Activated CD8-positive, alpha-beta T cell treated with anti-CD3 and anti-CD28 coated beads for 36 hours (primary cell): ENCODE data around the gene ZNF444. TPM values are rescaled to one million over a fixed set of nuclear protein-coding genes. Genes with fewer than 3 reads are reported as not detected.

Experiments
- ATAC-seq: fragments of 200-7000 bp; cut with Tn5 transposase; one replicate; pipeline ENCODE4 v1.10.0; 2021; ENCODE audit warnings: mild to moderate bottlenecking, moderate library complexity
- CTCF ChIA-PET: fragments of 350-600 bp; sonication (Branson Sonifier 250); formaldehyde crosslinking; loops from one replicate; lab custom pipeline; 2021; ENCODE audit warnings: antibody characterized with exemption; lab: Charles Lee
- POLR2A ChIA-PET: fragments of 350-600 bp; sonication (Branson Sonifier 250); formaldehyde crosslinking; loops from one replicate; lab custom pipeline; 2021; ENCODE audit warnings: antibody characterized with exemption; lab: Charles Lee
- DNase-seq: peaks from one replicate; pipeline ENCODE4 v3.0.0-alpha.2; 2020
- H3K27ac Mint-ChIP-seq: one replicate; pipeline ENCODE4 v1.8.0; 2021; ENCODE audit warnings: mild to moderate bottlenecking, mixed read lengths
- H3K27me3 Mint-ChIP-seq: one replicate; pipeline ENCODE4 v1.8.0; 2021; ENCODE audit warnings: mixed read lengths
- H3K36me3 Mint-ChIP-seq: one replicate; pipeline ENCODE4 v1.8.0; 2021; ENCODE audit warnings: low read depth, mixed read lengths
- H3K4me1 Mint-ChIP-seq: one replicate; pipeline ENCODE4 v1.8.0; 2021; ENCODE audit warnings: low read depth, mixed read lengths
- H3K4me3 Mint-ChIP-seq: one replicate; pipeline ENCODE4 v1.8.0; 2021; ENCODE audit warnings: mild to moderate bottlenecking, moderate library complexity, mixed read lengths
- H3K9me3 Mint-ChIP-seq: one replicate; pipeline ENCODE4 v1.8.0; 2021; ENCODE audit warnings: mixed read lengths
- CTCF ChIP-seq: fragments of 200-600 bp; IDR thresholded peaks from one replicate; pipeline ENCODE4 v1.8.0; 2022; ENCODE audit warnings: antibody characterized with exemption, mild to moderate bottlenecking
- intact Hi-C: fragments of 100-400 bp; cut with micrococcal nuclease; formaldehyde crosslinking; loops from one replicate; pipeline ENCODE4 v1.10.0; 2022
- total RNA-seq, 2 experiments: library from RNA; stranded (reverse); gene quantifications; one replicate each; pipeline ENCODE4 v1.2.3, GENCODE V29; 2021

The ZNF444 gene
- total RNA-seq, 2 experiments from 2014 or later, result 25.3 to 35.2 TPM

DNA sequence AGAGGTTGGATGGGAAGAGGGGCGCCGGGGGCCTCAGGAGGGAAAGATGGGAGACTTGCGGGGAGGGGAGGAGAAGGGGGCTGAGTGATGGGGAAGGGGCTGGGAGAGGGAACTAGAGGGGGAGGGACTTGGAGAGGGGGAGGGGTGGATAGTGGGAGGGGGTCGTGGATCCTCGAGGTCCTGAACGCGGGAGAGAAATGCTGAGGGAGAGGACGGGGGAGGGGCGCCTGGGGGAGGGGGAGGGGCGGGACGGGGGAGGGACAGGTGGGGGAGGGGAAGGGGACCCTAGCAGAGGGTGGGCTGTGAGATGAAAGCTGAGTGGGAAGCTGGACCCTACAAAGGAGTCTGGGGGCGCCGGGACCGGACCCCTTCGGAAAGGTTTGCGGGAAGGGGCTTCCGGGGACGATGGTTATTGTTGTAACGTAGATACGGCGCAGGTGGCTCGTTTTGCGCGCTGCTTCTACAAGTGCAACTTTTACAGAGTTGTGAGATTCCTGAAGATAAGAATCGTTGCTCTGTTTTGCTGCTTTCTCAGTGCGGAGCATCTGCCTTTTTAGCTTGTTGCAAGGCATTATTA is 418 bp downstream of the ZNF444 start:
- H3K9me3 Mint-ChIP-seq, result no peaks in the 10 kb centered on the region
- no peaks in the 10 kb centered on the region for H3K27me3 Mint-ChIP-seq
- H3K27ac Mint-ChIP-seq, result peak overlapping the region; percentile 95
- DNase-seq (peak; percentile 52), ATAC-seq (no peak)
- TF ChIP-seq CTCF, result no peak
- H3K4me3 Mint-ChIP-seq, result peak overlapping the region; percentile 78
- POLR2A ChIA-PET, result interaction anchor here (0.6 to 2.2 kb wide), 3 partner anchors 10 to 643 kb away, joined by 3 to 9 read pairs (median 3); no protein-coding TSS in a partner anchor
- H3K36me3 Mint-ChIP-seq, result peaks cover 1% of the 10 kb centered on the region
- peaks cover 34% of the 10 kb centered on the region for H3K4me1 Mint-ChIP-seq
- CTCF ChIA-PET, result interaction anchor here (1.0 to 2.2 kb wide), 2 partner anchors 19 to 112 kb away, joined by 4 to 6 read pairs; no protein-coding TSS in a partner anchor
- intact Hi-C loops, result loop anchor here (2.0 kb wide), 1 partner anchor 21 kb away; the partner anchor contains the start of gene ZNF787

DNA sequence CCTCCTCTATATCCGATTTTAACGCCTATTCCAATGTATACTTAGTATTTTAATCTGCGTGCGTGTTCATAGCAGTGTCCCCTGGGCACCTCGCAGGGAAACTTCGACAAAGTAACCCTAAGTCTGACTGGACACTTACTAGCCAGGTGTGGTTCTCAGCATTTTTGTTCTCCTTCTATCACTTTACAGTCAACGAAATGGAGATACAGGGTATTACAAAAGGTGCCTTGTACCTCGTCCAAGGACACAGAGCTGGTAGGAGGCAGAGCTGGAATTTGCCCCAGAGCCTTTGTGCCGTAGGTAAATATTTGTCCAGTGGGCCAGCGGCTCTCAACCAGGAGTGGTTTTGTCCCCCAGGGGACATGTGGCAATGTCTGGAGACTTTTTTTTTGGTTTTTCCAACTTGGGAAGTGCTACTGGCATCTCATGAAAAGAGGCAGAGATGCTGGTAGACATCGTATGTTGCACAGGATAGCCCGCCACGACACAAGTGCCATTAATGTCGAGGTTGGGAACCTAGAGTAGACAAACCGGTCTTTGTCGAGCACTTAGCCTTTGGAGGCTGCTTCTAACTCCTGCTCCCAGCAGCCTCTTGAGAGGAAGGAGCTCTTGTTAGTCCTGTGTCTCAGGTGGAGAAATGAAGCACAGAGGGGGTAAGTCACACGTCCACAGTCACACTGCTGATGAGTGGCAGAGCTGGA is 1.1 kb downstream of the ZNF444 start:
- ATAC-seq (no peak), DNase-seq (no peak)
- intact Hi-C loops, result no loop called here
- no peaks in the 10 kb centered on the region for H3K9me3 Mint-ChIP-seq
- TF ChIP-seq CTCF, result no peak
- H3K27me3 Mint-ChIP-seq, result no peaks in the 10 kb centered on the region
- ChIA-PET POLR2A (interaction anchor here (0.6 to 2.2 kb wide), 3 partner anchors 10 to 644 kb away, joined by 3 to 9 read pairs (median 3); no protein-coding TSS in a partner anchor), CTCF (interaction anchor here (1.0 to 1.6 kb wide), 2 partner anchors 66 to 111 kb away, joined by 4 to 5 read pairs; no protein-coding TSS in a partner anchor)
- H3K4me3 Mint-ChIP-seq, result peak overlapping the region; percentile 78
- peaks cover 34% of the 10 kb centered on the region for H3K4me1 Mint-ChIP-seq
- H3K36me3 Mint-ChIP-seq, result peaks cover 1% of the 10 kb centered on the region
- H3K27ac Mint-ChIP-seq, result peak overlapping the region; percentile 64

DNA sequence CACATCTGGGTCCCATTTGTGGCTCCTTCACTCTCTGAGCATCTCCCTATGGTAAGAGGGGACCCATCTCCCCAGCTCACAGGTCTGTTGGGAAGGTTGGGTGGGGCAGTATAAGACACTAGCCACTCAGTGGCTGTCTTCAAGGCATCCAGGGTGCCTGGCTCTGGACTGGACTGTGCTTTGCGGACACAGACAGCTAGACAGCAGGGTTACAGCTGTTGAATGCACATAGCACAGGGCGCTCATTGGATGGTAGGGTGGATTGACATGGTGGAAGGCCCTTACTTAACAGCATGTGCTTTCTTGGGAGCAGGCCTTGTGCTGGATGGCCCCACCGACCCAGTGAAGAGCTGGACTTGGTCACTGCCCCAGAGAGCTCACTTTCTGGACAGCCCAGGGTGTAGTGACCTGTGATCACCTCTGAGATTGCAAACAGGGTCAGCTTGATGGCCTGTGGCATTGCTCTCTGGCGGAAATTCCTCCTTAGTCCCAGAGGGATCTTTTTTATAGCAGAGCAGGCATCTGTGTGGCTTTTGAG is 1.9 kb downstream of the ZNF444 start:
- intact Hi-C loops, result no loop called here
- Mint-ChIP-seq H3K27me3 (no peaks in the 10 kb centered on the region), H3K4me1 (peaks cover 34% of the 10 kb centered on the region), H3K36me3 (peaks cover 3% of the 10 kb centered on the region), H3K4me3 (no peak overlapping the region), H3K9me3 (no peaks in the 10 kb centered on the region), H3K27ac (no peak overlapping the region)
- no peak for DNase-seq
- no peak for TF ChIP-seq CTCF
- CTCF ChIA-PET, result interaction anchor here (1.6 kb wide), 1 partner anchor 67 kb away, joined by 5 read pairs; no protein-coding TSS in a partner anchor
- POLR2A ChIA-PET, result interaction anchor here (0.6 to 0.9 kb wide), 2 partner anchors 24 to 39 kb away, joined by 3 read pairs; no protein-coding TSS in a partner anchor
- no peak for ATAC-seq

GRCh38 chr19:56144376-56144775 is 3.3 kb downstream of the ZNF444 start:
- no peak for DNase-seq
- ChIA-PET POLR2A (no interaction called here), CTCF (interaction anchor here (1.4 kb wide), 1 partner anchor 63 kb away, joined by 3 read pairs; no protein-coding TSS in a partner anchor)
- peak overlapping the region; percentile 30 for H3K27ac Mint-ChIP-seq
- no peak overlapping the region for H3K4me3 Mint-ChIP-seq
- peaks cover 32% of the 10 kb centered on the region for H3K4me1 Mint-ChIP-seq
- intact Hi-C loops, result no loop called here
- TF ChIP-seq CTCF, result no peak
- H3K9me3 Mint-ChIP-seq, result no peaks in the 10 kb centered on the region
- no peaks in the 10 kb centered on the region for H3K27me3 Mint-ChIP-seq
- ATAC-seq, result no peak
- H3K36me3 Mint-ChIP-seq, result peaks cover 11% of the 10 kb centered on the region
